ENCODE measurements around the gene VPS9D1.
"Not testable (repeated sequence)": the region's sequence is repeated elsewhere in the genome, so short reads cannot be mapped to it uniquely, and the experiment has no call there.

Gene VPS9D1

GRCh38 chr16:89695086-89695874 lies 25.4 kb downstream of the VPS9D1 start:
- DNase-seq (ENCODE audit: insufficient read length, low spot score) (no peak), FAIRE-seq (no peak)

GRCh38 chr16:89694784-89695085 lies 26.0 kb downstream of the VPS9D1 start:
- peak; percentile 28 for FAIRE-seq
- not testable (repeated sequence) for DNase-seq (ENCODE audit: insufficient read length, low spot score)

GRCh38 chr16:89693931-89694783 lies 26.5 kb downstream of the VPS9D1 start:
- FAIRE-seq (no peak), DNase-seq (ENCODE audit: insufficient read length, low spot score) (no peak)

- DNase-seq (ENCODE audit: insufficient read length, low spot score), result no peak
- peak; percentile 51 for FAIRE-seq
Observed at GRCh38 chr16:89693289-89693731, 27.4 kb downstream of the VPS9D1 start.

- DNase-seq (ENCODE audit: insufficient read length, low spot score) (no peak), FAIRE-seq (no peak)
Observed at GRCh38 chr16:89691986-89692569, 28.6 kb downstream of the VPS9D1 start.

GRCh38 chr16:89691231-89691985 lies 29.3 kb downstream of the VPS9D1 start:
- no peak for FAIRE-seq
- DNase-seq (ENCODE audit: insufficient read length, low spot score), result no peak

GRCh38 chr16:89690392-89690901 lies 30.3 kb downstream of the VPS9D1 start:
- no peak for DNase-seq (ENCODE audit: insufficient read length, low spot score)

GRCh38 chr16:89689621-89690020 lies 31.1 kb downstream of the VPS9D1 start:
- DNase-seq (ENCODE audit: insufficient read length, low spot score); FAIRE-seq: not testable (repeated sequence)

More at GRCh38 chr16:89690392-89690901, 30.3 kb downstream of the VPS9D1 start:
- no peak for FAIRE-seq

- DNase-seq (ENCODE audit: insufficient read length, low spot score) (no peak), FAIRE-seq (no peak)
Observed at GRCh38 chr16:89689142-89689541, 31.6 kb downstream of the VPS9D1 start.

GRCh38 chr16:89688395-89688794 lies 32.3 kb downstream of the VPS9D1 start:
- no peak for DNase-seq (ENCODE audit: insufficient read length, low spot score)

GRCh38 chr16:89687092-89687940 lies 33.4 kb downstream of the VPS9D1 start:
- FAIRE-seq (no peak), DNase-seq (ENCODE audit: insufficient read length, low spot score) (no peak)

More at GRCh38 chr16:89688395-89688794, 32.3 kb downstream of the VPS9D1 start:
- FAIRE-seq, result no peak

GRCh38 chr16:89686520-89687091 lies 34.1 kb downstream of the VPS9D1 start, which contains the start of gene CDK10:
Gene CDK10, plus strand, starts transcription at chr16:89686689. Its CDS starts 22 bp downstream, at chr16:89686711.
- DNase-seq (ENCODE audit: insufficient read length, low spot score), result peak; percentile 92
- peak; percentile 77 for FAIRE-seq

GRCh38 chr16:89685916-89686315 lies 34.8 kb downstream of the VPS9D1 start:
- FAIRE-seq (no peak), DNase-seq (ENCODE audit: insufficient read length, low spot score) (no peak)

- no peak for DNase-seq (ENCODE audit: insufficient read length, low spot score)
- FAIRE-seq, result no peak
Observed at GRCh38 chr16:89678258-89678657, 42.4 kb downstream of the VPS9D1 start.

GRCh38 chr16:89672177-89672941 lies 48.3 kb downstream of the VPS9D1 start:
- FAIRE-seq, result no peak
- no peak for DNase-seq (ENCODE audit: insufficient read length, low spot score)

GRCh38 chr16:89671565-89671964 lies 49.1 kb downstream of the VPS9D1 start:
- not testable (repeated sequence) for DNase-seq (ENCODE audit: insufficient read length, low spot score); FAIRE-seq

GRCh38 chr16:89670496-89671431 lies 49.9 kb downstream of the VPS9D1 start:
- FAIRE-seq, result no peak
- no peak for DNase-seq (ENCODE audit: insufficient read length, low spot score)

Data from HTR-8/SVneo (cell line).